Body of pancreas (tissue), 4 donors: Measurements from ENCODE around the gene RPUSD1. TPM values are rescaled to one million over a fixed set of nuclear protein-coding genes. Genes with fewer than 3 reads are reported as not detected.
"Not testable (repeated sequence)": the region's sequence is repeated elsewhere in the genome, so short reads cannot be mapped to it uniquely, and the experiment has no call there.

ENCODE experiments used
- ATAC-seq: fragments of 150-250 bp; one replicate; pipeline ENCODE4 v1.9.1; 2016
- DNase-seq, 4 donors: peaks; one replicate each; pipeline ENCODE4 v3.0.0-alpha.2; 2019
- H3K27ac ChIP-seq, 4 donors: fragments of 200-600 bp; sonication (generic); 1 replicate in 3 of 4; 2 replicates in 1 of 4; pipeline versions ENCODE4 v1.5.1 to v1.6.1; 2016 to 2019; ENCODE audit warnings: mild to moderate bottlenecking in 1 of 4, mixed read lengths in 1 of 4, moderate library complexity in 1 of 4
- H3K27me3 ChIP-seq, 2 donors: fragments of 200-600 bp; sonication (generic); one replicate each; pipeline ENCODE4 v1.6.0; 2016; ENCODE audit warnings: mild to moderate bottlenecking in 1 of 2
- H3K36me3 ChIP-seq, 2 donors: fragments of 200-600 bp; sonication (generic); replicated peaks in 1 of 2; 2 replicates each; pipeline ENCODE4 v1.5.1; 2016; ENCODE audit warnings: low read depth in 2 of 2; ENCODE audit not compliant: insufficient read depth in 1 of 2
- H3K4me1 ChIP-seq: fragments of 200-600 bp; sonication (generic); one replicate; pipeline ENCODE4 v1.6.0; 2016
- H3K4me3 ChIP-seq, 2 donors: fragments of 200-600 bp; sonication (generic); 1 replicate in 1 of 2; 2 replicates in 1 of 2; pipeline ENCODE4 v1.5.1; 2016 to 2019
- H3K9me3 ChIP-seq, 3 donors: fragments of 200-600 bp; sonication (generic); 1 replicate in 2 of 3; 2 replicates in 1 of 3; pipeline ENCODE4 v1.5.1; 2016
- POLR2A ChIP-seq, 3 donors: fragments of 450-650 bp; IDR thresholded peaks; one replicate each; pipeline ENCODE4 v1.6.1; 2016; ENCODE audit warnings: antibody characterized with exemption in 3 of 3, mild to moderate bottlenecking in 2 of 3
- WGBS, 2 donors: methylation state at CpG; one replicate each; pipeline ENCODE4 v1.1.5; 2017; 5-methylcytosine and 5-hydroxymethylcytosine counted together
- intact Hi-C: fragments of 100-400 bp; cut with DNase I; formaldehyde crosslinking; loops from one replicate; pipeline ENCODE4 v1.15.1; 2023
- total RNA-seq, 2 donors: library from RNA; depleted of rRNA; stranded (reverse); fragments of >200 nt; gene quantifications; one replicate each; pipeline ENCODE4 v1.1.0, GENCODE V29; 2016
- TF ChIP-seq, protein P1 (sequence below), 7 experiments: fragments of 450-650 bp in 4 of 7; fragments of 200-600 bp in 3 of 7; sonication (generic) in 3 of 7; IDR thresholded peaks; one replicate each; pipeline ENCODE4 v1.5.1; 2016 to 2019; ENCODE audit warnings: antibody characterized with exemption in 7 of 7

Gene RPUSD1
- total RNA-seq, 2 donors from 2014 or later = 19.7 to 31.3 TPM

DNA sequence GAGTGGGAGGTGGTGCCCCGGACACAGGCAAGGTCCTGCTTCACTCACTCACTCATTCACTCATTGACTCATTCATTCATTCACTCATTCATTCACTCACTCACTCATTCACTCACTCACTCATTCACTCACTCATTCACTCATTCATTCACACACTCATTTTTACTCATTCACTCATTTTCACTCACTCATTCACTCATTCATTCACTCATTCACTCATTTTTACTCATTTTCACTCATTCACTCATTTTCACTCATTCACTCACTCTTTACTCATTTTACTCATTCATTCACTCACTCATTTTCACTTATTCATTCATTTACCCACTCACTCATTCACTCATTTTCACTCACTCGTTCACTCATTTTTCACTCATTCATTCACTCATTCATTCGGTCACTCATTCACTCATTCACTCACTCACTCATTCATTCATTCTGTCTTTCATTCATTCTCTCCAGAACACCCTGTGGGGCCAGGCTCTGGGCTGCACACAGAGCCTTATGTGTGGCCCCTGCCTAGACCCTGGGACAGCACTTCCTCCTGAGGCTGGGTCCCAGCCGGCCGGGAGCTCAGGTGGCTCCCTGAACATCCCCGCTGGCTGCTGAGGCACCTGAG lies 9.2 kb downstream of the RPUSD1 start:
- peaks cover 5% of the 10 kb centered on the region for H3K4me1 ChIP-seq
- H3K36me3 ChIP-seq = no peaks in the 10 kb centered on the region
- intact Hi-C loops = no loop called here
- 65 to 67% methylated on average over 6 of the region's 6 CpGs for WGBS, 2 donors
- H3K27ac ChIP-seq = no peak overlapping the region
- H3K27me3 ChIP-seq = peaks cover 0 to 10% of the 10 kb centered on the region in 2 donors
- H3K4me3 ChIP-seq = no peak overlapping the region
- TF ChIP-seq, protein P1, sequence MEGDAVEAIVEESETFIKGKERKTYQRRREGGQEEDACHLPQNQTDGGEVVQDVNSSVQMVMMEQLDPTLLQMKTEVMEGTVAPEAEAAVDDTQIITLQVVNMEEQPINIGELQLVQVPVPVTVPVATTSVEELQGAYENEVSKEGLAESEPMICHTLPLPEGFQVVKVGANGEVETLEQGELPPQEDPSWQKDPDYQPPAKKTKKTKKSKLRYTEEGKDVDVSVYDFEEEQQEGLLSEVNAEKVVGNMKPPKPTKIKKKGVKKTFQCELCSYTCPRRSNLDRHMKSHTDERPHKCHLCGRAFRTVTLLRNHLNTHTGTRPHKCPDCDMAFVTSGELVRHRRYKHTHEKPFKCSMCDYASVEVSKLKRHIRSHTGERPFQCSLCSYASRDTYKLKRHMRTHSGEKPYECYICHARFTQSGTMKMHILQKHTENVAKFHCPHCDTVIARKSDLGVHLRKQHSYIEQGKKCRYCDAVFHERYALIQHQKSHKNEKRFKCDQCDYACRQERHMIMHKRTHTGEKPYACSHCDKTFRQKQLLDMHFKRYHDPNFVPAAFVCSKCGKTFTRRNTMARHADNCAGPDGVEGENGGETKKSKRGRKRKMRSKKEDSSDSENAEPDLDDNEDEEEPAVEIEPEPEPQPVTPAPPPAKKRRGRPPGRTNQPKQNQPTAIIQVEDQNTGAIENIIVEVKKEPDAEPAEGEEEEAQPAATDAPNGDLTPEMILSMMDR (IDR thresholded peaks at IDR 0.05) = no peak
- TF ChIP-seq POLR2A (IDR thresholded peaks at IDR 0.05) = no peak
- DNase-seq (no peak), ATAC-seq (no peak)
- no peaks in the 10 kb centered on the region for H3K9me3 ChIP-seq

- no peak overlapping the region for H3K4me3 ChIP-seq
Observed at GRCh38 chr16:778447-778846, 9.7 kb downstream of the RPUSD1 start.

GRCh38 chr16:777826-778225 lies 10.4 kb downstream of the RPUSD1 start:
- intact Hi-C loops = no loop called here
- H3K9me3 ChIP-seq = no peaks in the 10 kb centered on the region
- H3K4me1 ChIP-seq = no peaks in the 10 kb centered on the region
- H3K36me3 ChIP-seq = no peaks in the 10 kb centered on the region
- peaks cover 0 to 2% of the 10 kb centered on the region in 2 donors for H3K27me3 ChIP-seq
- no peak for DNase-seq
- ATAC-seq = no peak
- H3K4me3 ChIP-seq = no peak overlapping the region
- 28 to 36% methylated on average over 14 to 16 of the region's 16 CpGs for WGBS, 2 donors
- TF ChIP-seq, protein P1 (IDR thresholded peaks at IDR 0.05) = no peak
- TF ChIP-seq POLR2A (IDR thresholded peaks at IDR 0.05) = no peak
- H3K27ac ChIP-seq = no peak overlapping the region

More at GRCh38 chr16:778447-778846, 9.7 kb downstream of the RPUSD1 start:
- 54 to 64% methylated on average over 11 of the region's 11 CpGs for WGBS, 2 donors
- no peaks in the 10 kb centered on the region for H3K4me1 ChIP-seq
- intact Hi-C loops = no loop called here
- TF ChIP-seq POLR2A (IDR thresholded peaks at IDR 0.05) = no peak
- TF ChIP-seq, protein P1 (IDR thresholded peaks at IDR 0.05) = no peak
- DNase-seq (no peak), ATAC-seq (no peak)
- no peaks in the 10 kb centered on the region for H3K36me3 ChIP-seq
- peaks cover 0 to 6% of the 10 kb centered on the region in 2 donors for H3K27me3 ChIP-seq
- H3K27ac ChIP-seq = no peak overlapping the region
- no peaks in the 10 kb centered on the region for H3K9me3 ChIP-seq

DNA sequence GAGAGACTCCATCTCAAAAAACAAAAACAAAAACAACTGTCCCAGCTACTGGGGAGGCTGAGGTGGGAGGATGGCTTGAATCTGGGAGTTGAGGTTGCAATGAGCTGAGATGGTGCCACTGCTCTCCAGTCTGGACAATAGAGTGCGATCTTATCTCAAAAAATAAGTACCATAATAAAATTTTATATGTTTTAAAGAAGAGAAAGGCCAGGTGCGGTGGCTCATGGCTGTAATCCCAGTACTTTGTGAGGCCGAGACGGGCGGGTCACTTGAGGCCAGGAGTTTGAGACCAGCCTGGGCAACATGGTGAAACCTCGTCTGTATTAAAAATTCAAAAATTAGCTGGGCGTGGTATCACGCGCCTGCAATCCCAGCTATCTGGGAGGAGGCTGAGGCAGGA lies 11.4 kb downstream of the RPUSD1 start:
- H3K4me3 ChIP-seq = no peak overlapping the region
- no peaks in the 10 kb centered on the region for H3K9me3 ChIP-seq
- intact Hi-C loops = no loop called here
- no peaks in the 10 kb centered on the region for H3K27me3 ChIP-seq
- ATAC-seq (no peak), DNase-seq (no peak)
- no peak overlapping the region for H3K27ac ChIP-seq
- TF ChIP-seq, protein P1 (IDR thresholded peaks at IDR 0.05) = no peak
- TF ChIP-seq POLR2A (IDR thresholded peaks at IDR 0.05) = no peak
- WGBS, 2 donors = 86 to 88% methylated on average over 9 of the region's 9 CpGs
- H3K36me3 ChIP-seq = no peaks in the 10 kb centered on the region
- no peaks in the 10 kb centered on the region for H3K4me1 ChIP-seq

DNA sequence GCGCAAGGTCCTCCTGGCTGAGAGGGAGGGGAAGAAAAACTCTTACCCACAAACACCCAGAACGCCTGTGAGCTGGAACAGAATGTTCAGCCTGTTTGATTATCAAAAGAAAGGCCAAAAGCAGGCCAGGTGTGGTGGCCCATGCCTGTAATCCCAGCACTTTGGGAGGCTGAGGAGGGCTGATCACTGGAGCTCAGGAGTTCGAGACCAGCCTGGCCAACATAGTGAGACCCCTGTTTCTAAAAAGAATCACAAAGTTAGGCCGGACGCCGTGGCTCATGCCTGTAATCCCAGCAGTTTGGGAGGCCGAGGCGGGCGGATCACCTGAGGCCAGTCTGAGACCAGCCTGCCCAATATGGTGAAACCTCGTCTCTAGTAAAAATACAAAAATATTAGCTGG lies 11.9 kb downstream of the RPUSD1 start:
- intact Hi-C loops = not testable (repeated sequence)

More for the DNA sequence above, 11.9 kb downstream of the RPUSD1 start:
- H3K4me3 ChIP-seq, H3K4me1 ChIP-seq, H3K36me3 ChIP-seq, H3K9me3 ChIP-seq, H3K27ac ChIP-seq, ATAC-seq, H3K27me3 ChIP-seq, DNase-seq: not testable (repeated sequence)
- 84 to 88% methylated on average over 9 to 10 of the region's 10 CpGs for WGBS, 2 donors
